ENCODE measurements around the gene ZBTB1. TPM values are rescaled to one million over a fixed set of nuclear protein-coding genes. Genes with fewer than 3 reads are reported as not detected.

ZBTB1 gene
- total RNA-seq, 3 donors from 2014 or later (not counting 1 experiment from before 2014, with no cell fraction given): 146 to 166 (median 151) TPM

GRCh38 chr14:64572386-64573104, 68.0 kb downstream of the ZBTB1 start:
- DNase-seq (no peak), ATAC-seq (no peak)
- no peaks in the 10 kb centered on the region for H3K9me3 ChIP-seq (ENCODE audit: control insufficient read depth, insufficient read depth, low read length)
- no peak for TF ChIP-seq CTCF (IDR thresholded peaks at IDR 0.05)
- intact Hi-C loops (cut with micrococcal nuclease): no loop called here
- no peaks in the 10 kb centered on the region for H3K4me1 ChIP-seq (ENCODE audit: control insufficient read depth, insufficient read depth, low read length)
- Mint-ChIP-seq H3K4me3 (no peak overlapping the region), H3K27me3 (ENCODE audit: low read depth in 2 of 2) (no peaks in the 10 kb centered on the region), H3K9me3 (no peaks in the 10 kb centered on the region), H3K27ac (no peak overlapping the region), H3K4me1 (no peaks in the 10 kb centered on the region), H3K36me3 (no peaks in the 10 kb centered on the region)
- H3K27me3 ChIP-seq (ENCODE audit: control insufficient read depth, insufficient read depth, low read length): no peaks in the 10 kb centered on the region
- no peak overlapping the region for H3K27ac ChIP-seq (ENCODE audit: low read length)
- H3K36me3 ChIP-seq (ENCODE audit: control insufficient read depth, insufficient read depth, low read length): no peaks in the 10 kb centered on the region
- H3K4me3 ChIP-seq (ENCODE audit: low read length): no peak overlapping the region

GRCh38 chr14:64573109-64573508, 68.5 kb downstream of the ZBTB1 start:
- Mint-ChIP-seq H3K4me3 (no peak overlapping the region), H3K27ac (no peak overlapping the region), H3K4me1 (no peaks in the 10 kb centered on the region), H3K27me3 (ENCODE audit: low read depth in 2 of 2) (no peaks in the 10 kb centered on the region), H3K9me3 (no peaks in the 10 kb centered on the region), H3K36me3 (no peaks in the 10 kb centered on the region)
- Histone ChIP-seq H3K4me3 (ENCODE audit: low read length) (no peak overlapping the region), H3K9me3 (ENCODE audit: control insufficient read depth, insufficient read depth, low read length) (no peaks in the 10 kb centered on the region), H3K36me3 (ENCODE audit: control insufficient read depth, insufficient read depth, low read length) (no peaks in the 10 kb centered on the region), H3K4me1 (ENCODE audit: control insufficient read depth, insufficient read depth, low read length) (no peaks in the 10 kb centered on the region), H3K27me3 (ENCODE audit: control insufficient read depth, insufficient read depth, low read length) (no peaks in the 10 kb centered on the region), H3K27ac (ENCODE audit: low read length) (no peak overlapping the region)
- ATAC-seq: no peak
- intact Hi-C loops (cut with micrococcal nuclease): no loop called here
- DNase-seq: no peak
- WGBS (ENCODE audit: insufficient coverage): 97% methylated on average over 3 of the region's 3 CpGs
- no peak for TF ChIP-seq CTCF (IDR thresholded peaks at IDR 0.05)

Other genes starting within 250 kb of the ZBTB1 start
- under 1 TPM in 1 of 3 donors, not detected in 2; 0.53 TPM for gene ESR2, start 210.4 kb upstream of the ZBTB1 start, total RNA-seq
- 10 to 100 TPM; 27.6 to 34.6 (median 28.0) TPM for gene MTHFD1, start 116.4 kb upstream of the ZBTB1 start, total RNA-seq
- gene AKAP5, start 39.3 kb upstream of the ZBTB1 start, total RNA-seq: 10 to 100 TPM; 11.1 to 16.3 (median 12.0) TPM
- 10 to 100 TPM; 29.7 to 36.7 (median 31.1) TPM for gene ZBTB25, start 932 bp upstream of the ZBTB1 start, total RNA-seq
- 1 to 10 TPM; 1.1 to 1.5 (median 1.1) TPM for gene HSPA2, start 36.0 kb downstream of the ZBTB1 start, total RNA-seq
- gene PPP1R36, start 45.2 kb downstream of the ZBTB1 start, total RNA-seq: 1 to 10 TPM in 2 of 3 donors, under 1 TPM in 1; 0.60 to 1.2 (median 1.0) TPM
- 100 to 1,000 TPM; 184 to 285 (median 225) TPM for gene PLEKHG3, start 199.7 kb downstream of the ZBTB1 start, total RNA-seq